ENCODE data around the gene CAMK2D.

- TF ChIP-seq CTCF (IDR thresholded peaks at IDR 0.05) = no peak
- no peak for TF ChIP-seq POLR2A (IDR thresholded peaks at IDR 0.05)
Observed at GRCh38 chr4:113601636-113602035, 159.9 kb downstream of the CAMK2D start.

Measured in thyroid gland (tissue), 4 donors.